ENCODE results near the gene GJD3.

The GJD3 gene

DNA sequence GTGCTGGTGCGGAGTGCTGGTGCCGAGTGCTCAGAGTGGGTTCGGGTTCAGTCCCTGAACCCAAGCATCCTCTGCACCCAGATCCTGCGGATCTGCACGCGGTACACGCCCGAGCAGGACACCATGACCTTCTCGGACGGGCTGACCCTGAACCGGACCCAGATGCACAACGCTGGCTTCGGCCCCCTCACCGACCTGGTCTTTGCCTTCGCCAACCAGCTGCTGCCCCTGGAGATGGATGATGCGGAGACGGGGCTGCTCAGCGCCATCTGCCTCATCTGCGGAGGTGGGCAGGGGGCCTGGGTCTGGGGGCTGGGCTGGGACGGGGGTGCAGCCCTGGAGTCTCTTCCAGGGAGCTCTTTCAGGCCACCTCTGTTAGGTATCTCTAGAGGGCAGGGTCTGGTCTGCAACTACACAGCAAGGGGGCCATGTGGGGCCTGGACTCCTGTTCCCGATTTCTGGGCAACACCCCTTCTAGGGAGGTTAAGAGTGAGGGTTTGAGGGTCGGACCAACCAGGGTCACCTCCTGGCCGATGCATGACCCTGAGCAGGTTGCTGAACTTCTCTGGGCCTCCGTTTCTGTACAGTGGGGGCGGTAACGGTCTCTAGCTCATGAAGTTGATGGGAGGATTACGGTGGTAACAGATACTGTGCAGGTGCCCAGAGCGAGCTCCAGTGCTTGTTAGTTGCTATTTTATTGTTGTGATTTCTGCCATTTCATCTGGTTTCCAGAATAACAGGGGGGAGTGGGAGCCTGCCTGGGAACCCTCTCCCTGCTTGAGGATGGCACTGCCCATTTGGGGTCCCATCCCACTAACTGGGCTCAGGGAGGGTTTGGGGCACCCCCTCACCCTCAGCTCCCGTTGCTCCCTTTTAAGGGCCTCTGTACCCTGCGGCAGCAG, 10.1 kb downstream of the GJD3 start:
- no peak for DNase-seq (ENCODE audit: low read depth)
- TF ChIP-seq, protein P1, sequence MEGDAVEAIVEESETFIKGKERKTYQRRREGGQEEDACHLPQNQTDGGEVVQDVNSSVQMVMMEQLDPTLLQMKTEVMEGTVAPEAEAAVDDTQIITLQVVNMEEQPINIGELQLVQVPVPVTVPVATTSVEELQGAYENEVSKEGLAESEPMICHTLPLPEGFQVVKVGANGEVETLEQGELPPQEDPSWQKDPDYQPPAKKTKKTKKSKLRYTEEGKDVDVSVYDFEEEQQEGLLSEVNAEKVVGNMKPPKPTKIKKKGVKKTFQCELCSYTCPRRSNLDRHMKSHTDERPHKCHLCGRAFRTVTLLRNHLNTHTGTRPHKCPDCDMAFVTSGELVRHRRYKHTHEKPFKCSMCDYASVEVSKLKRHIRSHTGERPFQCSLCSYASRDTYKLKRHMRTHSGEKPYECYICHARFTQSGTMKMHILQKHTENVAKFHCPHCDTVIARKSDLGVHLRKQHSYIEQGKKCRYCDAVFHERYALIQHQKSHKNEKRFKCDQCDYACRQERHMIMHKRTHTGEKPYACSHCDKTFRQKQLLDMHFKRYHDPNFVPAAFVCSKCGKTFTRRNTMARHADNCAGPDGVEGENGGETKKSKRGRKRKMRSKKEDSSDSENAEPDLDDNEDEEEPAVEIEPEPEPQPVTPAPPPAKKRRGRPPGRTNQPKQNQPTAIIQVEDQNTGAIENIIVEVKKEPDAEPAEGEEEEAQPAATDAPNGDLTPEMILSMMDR (conservative IDR thresholded peaks at IDR 0.05; ENCODE audit: low read length) = no peak
- no peak overlapping the region for H3K4me3 ChIP-seq (ENCODE audit: low read length)

DNA sequence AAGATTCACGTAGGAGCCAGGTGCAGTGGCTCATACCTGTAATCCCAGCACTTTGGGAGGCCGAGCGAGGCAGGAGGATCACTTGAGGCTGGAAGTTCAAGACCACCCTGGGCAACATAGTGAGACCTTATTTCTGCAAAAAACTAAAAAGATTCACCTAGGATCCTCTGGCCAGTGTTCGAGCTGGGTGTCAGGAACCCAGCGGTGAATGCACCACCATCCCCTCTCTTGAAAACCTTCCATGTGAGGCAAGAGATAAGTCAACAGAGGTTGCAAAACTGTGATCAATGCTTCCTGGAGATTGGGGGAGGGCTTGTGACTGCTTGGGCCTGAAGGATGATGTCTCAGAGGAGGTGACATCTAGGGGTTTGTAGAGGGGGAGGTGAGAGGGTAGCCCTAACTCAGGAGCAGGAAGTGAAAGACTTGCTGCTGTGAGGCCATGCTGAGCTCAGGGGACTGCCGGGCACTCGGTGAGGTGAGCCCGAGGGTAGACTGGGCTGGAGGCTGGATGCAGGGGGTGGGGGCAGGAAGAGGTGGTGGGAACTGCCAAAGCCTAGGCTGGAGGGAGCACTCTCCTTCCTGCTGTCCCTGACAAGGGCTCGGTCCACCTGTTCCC, 11.7 kb downstream of the GJD3 start:
- no peak overlapping the region for H3K4me3 ChIP-seq (ENCODE audit: low read length)
- DNase-seq (ENCODE audit: low read depth) = no peak
- TF ChIP-seq, protein P1 (conservative IDR thresholded peaks at IDR 0.05; ENCODE audit: low read length) = no peak

DNA sequence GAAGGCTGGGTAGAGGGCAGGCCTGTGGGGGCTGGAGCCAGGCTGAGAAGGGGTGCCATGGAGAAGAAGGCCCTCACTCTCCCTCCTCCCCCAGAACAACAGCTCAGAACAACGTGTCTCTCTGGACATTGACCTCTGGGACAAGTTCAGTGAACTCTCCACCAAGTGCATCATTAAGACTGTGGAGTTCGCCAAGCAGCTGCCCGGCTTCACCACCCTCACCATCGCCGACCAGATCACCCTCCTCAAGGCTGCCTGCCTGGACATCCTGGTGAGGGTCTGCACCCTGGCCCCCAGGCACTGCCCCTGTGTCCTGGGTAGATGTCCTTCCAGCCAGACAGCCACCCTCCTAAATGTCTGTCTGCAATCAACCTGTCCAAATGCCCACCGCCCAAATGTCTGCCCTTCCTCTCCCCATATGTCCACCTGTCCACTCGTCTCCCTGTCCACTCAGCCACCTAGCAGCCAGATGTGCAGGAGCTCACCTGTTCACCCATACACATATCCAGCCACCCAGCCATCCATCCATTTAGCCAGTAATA, 12.2 kb downstream of the GJD3 start:
- no peak for DNase-seq (ENCODE audit: low read depth)
- TF ChIP-seq, protein P1 (conservative IDR thresholded peaks at IDR 0.05; ENCODE audit: low read length) = no peak
- no peak overlapping the region for H3K4me3 ChIP-seq (ENCODE audit: low read length)

DNA sequence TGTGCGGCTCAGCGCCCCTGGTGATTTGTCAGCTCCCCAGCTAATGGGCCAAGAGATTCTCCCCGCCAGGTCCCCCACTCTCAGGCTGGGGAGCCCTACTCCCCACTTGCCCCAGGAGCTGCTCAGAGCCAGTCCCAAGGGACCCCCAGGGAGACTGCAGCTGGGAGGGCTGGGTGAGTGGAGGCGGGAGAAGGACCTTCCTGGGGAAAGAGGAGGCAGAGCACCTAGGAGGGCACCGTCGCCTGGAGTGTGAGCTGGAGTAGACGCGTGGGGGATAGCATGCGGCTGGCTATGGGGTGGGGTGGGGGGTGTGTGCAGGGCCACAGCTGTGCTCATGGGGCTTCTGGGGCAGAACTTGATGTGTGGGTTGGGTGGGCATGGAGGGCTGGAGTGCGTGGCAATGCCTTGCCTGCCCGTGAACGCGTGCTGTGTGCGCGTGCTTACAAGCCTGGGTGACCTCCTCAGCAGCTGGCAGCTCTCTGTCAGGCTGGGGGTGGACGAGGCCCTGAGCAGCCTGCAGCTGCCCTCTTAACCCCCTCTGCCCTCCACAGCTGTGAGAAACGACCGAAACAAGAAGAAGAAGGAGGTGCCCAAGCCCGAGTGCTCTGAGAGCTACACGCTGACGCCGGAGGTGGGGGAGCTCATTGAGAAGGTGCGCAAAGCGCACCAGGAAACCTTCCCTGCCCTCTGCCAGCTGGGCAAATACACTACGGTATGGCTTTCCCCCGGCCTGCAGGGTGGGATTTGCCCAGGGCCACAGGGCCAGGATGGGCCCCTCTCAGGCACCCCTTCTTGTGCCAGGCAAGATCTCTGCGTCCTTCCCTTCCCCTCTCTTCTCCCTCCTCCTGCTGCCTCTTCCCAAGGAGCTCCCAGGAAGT, 12.9 kb downstream of the GJD3 start:
- no peak overlapping the region for H3K4me3 ChIP-seq (ENCODE audit: low read length)
- no peak for DNase-seq (ENCODE audit: low read depth)
- TF ChIP-seq, protein P1 (conservative IDR thresholded peaks at IDR 0.05; ENCODE audit: low read length) = no peak

DNA sequence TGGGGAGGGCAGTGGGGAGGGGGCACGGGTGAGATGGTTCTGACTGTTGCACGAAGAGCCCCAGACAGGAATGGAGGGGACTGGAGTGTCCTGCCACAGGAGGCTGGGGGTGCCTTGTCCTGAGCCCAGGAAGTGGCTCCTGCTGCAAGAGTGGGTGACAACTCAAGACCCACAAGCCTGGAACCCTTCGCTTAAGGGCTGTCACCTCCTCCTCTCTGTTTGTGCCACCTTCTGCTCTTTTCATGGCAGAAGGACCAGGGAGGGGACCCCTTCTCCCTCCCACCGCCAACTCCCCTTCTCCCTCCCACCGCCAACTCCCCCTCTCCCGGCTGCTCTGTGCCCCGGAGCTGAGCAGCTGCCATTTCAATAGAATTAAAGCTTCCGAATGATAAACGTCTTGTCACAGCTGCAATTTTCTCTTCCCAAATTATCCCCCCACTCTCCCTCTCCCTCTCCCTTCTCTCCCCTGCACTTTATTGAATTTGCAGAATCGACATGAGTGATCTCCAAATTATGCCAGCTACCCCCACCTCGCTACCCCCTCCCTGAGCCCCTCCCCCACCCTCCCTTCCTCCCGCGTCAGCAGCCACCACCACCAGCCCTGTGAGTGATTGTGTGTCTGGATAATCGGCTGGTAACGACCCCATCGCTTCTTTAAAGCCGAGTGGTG, 13.7 kb downstream of the GJD3 start:
- DNase-seq (ENCODE audit: low read depth) = no peak
- TF ChIP-seq, protein P1 (conservative IDR thresholded peaks at IDR 0.05; ENCODE audit: low read length) = no peak
- H3K4me3 ChIP-seq (ENCODE audit: low read length) = no peak overlapping the region

DNA sequence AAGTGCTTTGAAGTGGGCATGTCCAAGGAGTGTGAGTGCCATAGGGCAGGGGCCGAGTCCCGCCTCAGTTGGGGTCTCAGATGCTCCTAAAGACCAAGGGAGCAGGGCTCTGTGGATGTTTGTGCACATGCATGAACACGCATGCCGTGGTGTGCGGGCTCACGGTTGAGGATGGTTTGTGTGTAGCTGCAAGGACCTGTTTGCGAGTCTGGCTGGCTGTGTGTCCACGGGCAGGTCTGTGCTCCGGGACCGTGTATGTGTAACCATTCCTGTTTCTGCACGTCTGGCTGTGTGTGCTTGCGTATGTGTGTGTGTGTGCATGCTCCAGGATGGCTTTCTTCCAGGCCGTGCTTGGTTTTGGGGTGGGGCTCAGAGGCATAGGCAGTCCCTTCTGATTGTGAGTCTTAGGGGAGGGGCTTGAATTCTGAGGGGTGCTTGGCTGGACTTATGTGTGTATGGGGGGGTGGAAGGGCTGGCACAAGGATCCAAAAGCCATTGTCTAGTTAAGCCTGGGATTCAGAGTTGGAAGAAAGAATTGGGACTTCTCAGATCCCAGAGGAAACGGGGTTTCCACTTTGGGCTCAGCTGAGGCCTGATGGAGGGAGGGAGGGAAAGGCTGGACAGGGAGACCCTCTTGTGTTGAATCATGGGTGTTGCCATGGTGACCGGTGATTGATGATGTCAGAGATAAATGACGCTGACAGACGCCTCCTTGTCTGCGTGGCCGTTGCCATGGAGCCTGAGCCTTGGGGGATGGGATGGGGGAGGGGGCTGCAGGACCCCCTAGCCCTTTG, 14.4 kb downstream of the GJD3 start:
- TF ChIP-seq, protein P1 (conservative IDR thresholded peaks at IDR 0.05; ENCODE audit: low read length) = no peak
- H3K4me3 ChIP-seq (ENCODE audit: low read length) = no peak overlapping the region
- no peak for DNase-seq (ENCODE audit: low read depth)

All from AG10803 (cell line).